HTERT RPE-1 (cell line): ENCODE measurements around the gene HLA-DMA.
"Not testable (repeated sequence)": the region's sequence is repeated elsewhere in the genome, so short reads cannot be mapped to it uniquely, and the experiment has no call there.

Source experiments
- in situ Hi-C: fragments of 300-500 bp; cut with MboI; formaldehyde crosslinking; loops from 4 replicates; pipeline ENCODE4 v1.14.3; 2020; ENCODE audit warnings: low sequenced_read_pairs

Gene HLA-DMA

GRCh38 chr6:32954986-32955802, 2.3 kb upstream of the HLA-DMA start:
- in situ Hi-C loops = no loop called here

- in situ Hi-C loops = no loop called here
Observed at GRCh38 chr6:32954267-32954666, 1.4 kb upstream of the HLA-DMA start.

GRCh38 chr6:32953775-32954174, 878 bp upstream of the HLA-DMA start:
- in situ Hi-C loops = no loop called here

- in situ Hi-C loops = no loop called here
Observed at GRCh38 chr6:32950449-32950848, 2.4 kb downstream of the HLA-DMA start.

GRCh38 chr6:32950010-32950409, 2.9 kb downstream of the HLA-DMA start:
- in situ Hi-C loops = no loop called here

GRCh38 chr6:32949113-32949512, 3.8 kb downstream of the HLA-DMA start:
- in situ Hi-C loops = no loop called here

GRCh38 chr6:32947552-32948465, 5.1 kb downstream of the HLA-DMA start:
- in situ Hi-C loops = no loop called here

GRCh38 chr6:32946893-32947292, 6.0 kb downstream of the HLA-DMA start:
- in situ Hi-C loops = no loop called here

GRCh38 chr6:32945953-32946352, 6.9 kb downstream of the HLA-DMA start:
- in situ Hi-C loops = no loop called here

- in situ Hi-C loops = no loop called here
Observed at GRCh38 chr6:32945108-32945760, 7.7 kb downstream of the HLA-DMA start.

GRCh38 chr6:32943864-32944649, 8.8 kb downstream of the HLA-DMA start:
- in situ Hi-C loops = no loop called here

GRCh38 chr6:32942555-32943123, 10.3 kb downstream of the HLA-DMA start:
- in situ Hi-C loops = not testable (repeated sequence)

GRCh38 chr6:32941214-32941768, 11.6 kb downstream of the HLA-DMA start:
- in situ Hi-C loops = no loop called here

GRCh38 chr6:32940656-32941213, 12.2 kb downstream of the HLA-DMA start, which contains the start of gene HLA-DMB:
Gene HLA-DMB, minus strand, starts transcription at chr6:32941028. Its CDS starts 221 bp downstream, at chr6:32940807.
- in situ Hi-C loops = no loop called here

GRCh38 chr6:32938494-32938893, 14.4 kb downstream of the HLA-DMA start:
- in situ Hi-C loops = no loop called here

- in situ Hi-C loops = no loop called here
Observed at GRCh38 chr6:32937230-32937633, 15.7 kb downstream of the HLA-DMA start.

- in situ Hi-C loops = no loop called here
Observed at GRCh38 chr6:32936239-32937152, 16.4 kb downstream of the HLA-DMA start.

- in situ Hi-C loops = no loop called here
Observed at GRCh38 chr6:32935551-32936238, 17.2 kb downstream of the HLA-DMA start.
